Memory B cell (primary cell): ENCODE data around the gene ZNF524.

ENCODE experiments used
- ATAC-seq: fragments of 150-1000 bp; cut with Tn5 transposase; 2 replicates; pipeline ENCODE4 v1.10.0; 2021; ENCODE audit warnings: low read depth, mild to moderate bottlenecking, moderate library complexity
- DNase-seq, 2 donors: peaks; one replicate each; pipeline ENCODE4 v3.0.0; 2022; ENCODE audit warnings: low spot score in 2 of 2
- H3K27ac Mint-ChIP-seq: one replicate; pipeline ENCODE4 v1.8.0; 2022; ENCODE audit warnings: mild to moderate bottlenecking, moderate library complexity, mixed read lengths
- H3K27me3 Mint-ChIP-seq: one replicate; pipeline ENCODE4 v1.8.0; 2022; ENCODE audit warnings: mixed read lengths
- H3K36me3 Mint-ChIP-seq: one replicate; pipeline ENCODE4 v1.8.0; 2022; ENCODE audit warnings: mild to moderate bottlenecking, mixed read lengths
- H3K4me1 Mint-ChIP-seq: one replicate; pipeline ENCODE4 v1.8.0; 2022; ENCODE audit warnings: mixed read lengths
- H3K4me3 Mint-ChIP-seq: one replicate; pipeline ENCODE4 v1.8.0; 2022; ENCODE audit warnings: mild to moderate bottlenecking, moderate library complexity, mixed read lengths
- H3K9me3 Mint-ChIP-seq: one replicate; pipeline ENCODE4 v1.8.0; 2022; ENCODE audit warnings: mixed read lengths

The ZNF524 gene

GRCh38 chr19:55602104-55603001, 2.3 kb downstream of the ZNF524 start:
- ATAC-seq, result no peak
- Mint-ChIP-seq H3K36me3 (peaks cover 12% of the 10 kb centered on the region), H3K27ac (no peak overlapping the region), H3K4me1 (peaks cover 30% of the 10 kb centered on the region), H3K27me3 (no peaks in the 10 kb centered on the region), H3K9me3 (peaks cover 6% of the 10 kb centered on the region), H3K4me3 (peak overlapping the region; percentile 85)
- no peak for DNase-seq

- peaks cover 32% of the 10 kb centered on the region for H3K4me1 Mint-ChIP-seq
Measured at GRCh38 chr19:55603115-55603514, 3.0 kb downstream of the ZNF524 start.

GRCh38 chr19:55603581-55604292, 3.6 kb downstream of the ZNF524 start:
- Mint-ChIP-seq H3K27me3 (no peaks in the 10 kb centered on the region), H3K4me1 (peaks cover 31% of the 10 kb centered on the region), H3K9me3 (peaks cover 2% of the 10 kb centered on the region), H3K36me3 (peaks cover 8% of the 10 kb centered on the region), H3K4me3 (peak overlapping the region; percentile 60), H3K27ac (no peak overlapping the region)
- DNase-seq, result no peak
- no peak for ATAC-seq

More at GRCh38 chr19:55603115-55603514, 3.0 kb downstream of the ZNF524 start:
- H3K9me3 Mint-ChIP-seq, result peaks cover 4% of the 10 kb centered on the region
- DNase-seq (no peak), ATAC-seq (no peak)
- no peaks in the 10 kb centered on the region for H3K27me3 Mint-ChIP-seq
- H3K27ac Mint-ChIP-seq, result no peak overlapping the region
- H3K36me3 Mint-ChIP-seq, result peaks cover 12% of the 10 kb centered on the region
- H3K4me3 Mint-ChIP-seq, result peak overlapping the region; percentile 60

- H3K36me3 Mint-ChIP-seq, result peaks cover 15% of the 10 kb centered on the region
- DNase-seq (peak; percentile 91 to 94), ATAC-seq (peak; percentile 78)
- peak overlapping the region; percentile 86 for H3K4me3 Mint-ChIP-seq
- peaks cover 2% of the 10 kb centered on the region for H3K9me3 Mint-ChIP-seq
- H3K27me3 Mint-ChIP-seq, result no peaks in the 10 kb centered on the region
- H3K27ac Mint-ChIP-seq, result peak overlapping the region; percentile 86
- peaks cover 33% of the 10 kb centered on the region for H3K4me1 Mint-ChIP-seq
Measured at GRCh38 chr19:55605207-55605636, 5.1 kb downstream of the ZNF524 start.

- Mint-ChIP-seq H3K4me3 (peak within 1 kb of the TSS; percentile 92), H3K9me3 (peaks cover 2% of the 10 kb centered on the region), H3K4me1 (peaks cover 37% of the 10 kb centered on the region), H3K36me3 (peaks cover 17% of the 10 kb centered on the region), H3K27me3 (no peaks in the 10 kb centered on the region), H3K27ac (peak within 1 kb of the TSS; percentile 92)
- ATAC-seq (peak; percentile 45), DNase-seq (peak; percentile 56 to 64)
Measured at GRCh38 chr19:55605637-55606470, 5.8 kb downstream of the ZNF524 start, which contains the start of gene ZNF865. ZNF865 (plus strand) TSS chr19:55605647; CDS start chr19:55613619, 7,972 bp downstream.

- Mint-ChIP-seq H3K27ac (peak overlapping the region; percentile 92), H3K4me1 (peaks cover 39% of the 10 kb centered on the region), H3K9me3 (peaks cover 2% of the 10 kb centered on the region), H3K36me3 (peaks cover 17% of the 10 kb centered on the region), H3K4me3 (peak overlapping the region; percentile 92), H3K27me3 (no peaks in the 10 kb centered on the region)
- ATAC-seq, result no peak
- DNase-seq, result no peak
Measured at GRCh38 chr19:55606471-55606787, 6.3 kb downstream of the ZNF524 start.

- Mint-ChIP-seq H3K9me3 (peaks cover 2% of the 10 kb centered on the region), H3K27ac (peak overlapping the region; percentile 92), H3K4me3 (peak overlapping the region; percentile 30), H3K36me3 (peaks cover 17% of the 10 kb centered on the region), H3K4me1 (peaks cover 40% of the 10 kb centered on the region), H3K27me3 (no peaks in the 10 kb centered on the region)
- DNase-seq, result no peak
- ATAC-seq, result no peak
Measured at GRCh38 chr19:55606817-55607216, 6.7 kb downstream of the ZNF524 start.

GRCh38 chr19:55609326-55609725, 9.2 kb downstream of the ZNF524 start:
- Mint-ChIP-seq H3K4me3 (no peak overlapping the region), H3K4me1 (peaks cover 49% of the 10 kb centered on the region), H3K9me3 (peaks cover 2% of the 10 kb centered on the region), H3K27ac (no peak overlapping the region), H3K27me3 (no peaks in the 10 kb centered on the region), H3K36me3 (peaks cover 18% of the 10 kb centered on the region)
- ATAC-seq, result no peak
- DNase-seq, result no peak

- Mint-ChIP-seq H3K4me1 (peaks cover 38% of the 10 kb centered on the region), H3K27me3 (no peaks in the 10 kb centered on the region), H3K9me3 (peaks cover 2% of the 10 kb centered on the region), H3K36me3 (peaks cover 18% of the 10 kb centered on the region), H3K27ac (peak overlapping the region; percentile 40), H3K4me3 (no peak overlapping the region)
- DNase-seq (no peak), ATAC-seq (no peak)
Measured at GRCh38 chr19:55611300-55611982, 11.4 kb downstream of the ZNF524 start.

- Mint-ChIP-seq H3K9me3 (peaks cover 2% of the 10 kb centered on the region), H3K27ac (peak overlapping the region; percentile 40), H3K27me3 (no peaks in the 10 kb centered on the region), H3K4me3 (no peak overlapping the region), H3K4me1 (peaks cover 33% of the 10 kb centered on the region), H3K36me3 (peaks cover 19% of the 10 kb centered on the region)
- ATAC-seq (peak; percentile 81), DNase-seq (no peak)
Measured at GRCh38 chr19:55611983-55612645, 12.0 kb downstream of the ZNF524 start.

- H3K27me3 Mint-ChIP-seq, result no peaks in the 10 kb centered on the region
- H3K4me1 Mint-ChIP-seq, result peaks cover 29% of the 10 kb centered on the region
- H3K4me3 Mint-ChIP-seq, result no peak overlapping the region
- peaks cover 2% of the 10 kb centered on the region for H3K9me3 Mint-ChIP-seq
- H3K27ac Mint-ChIP-seq, result no peak overlapping the region
- peaks cover 19% of the 10 kb centered on the region for H3K36me3 Mint-ChIP-seq
- DNase-seq (no peak), ATAC-seq (no peak)
Measured at GRCh38 chr19:55613396-55613795, 13.3 kb downstream of the ZNF524 start.

GRCh38 chr19:55613930-55614710, 14.0 kb downstream of the ZNF524 start:
- no peak for DNase-seq
- Mint-ChIP-seq H3K27ac (no peak overlapping the region), H3K4me3 (no peak overlapping the region), H3K36me3 (peaks cover 19% of the 10 kb centered on the region), H3K9me3 (peaks cover 2% of the 10 kb centered on the region), H3K4me1 (peaks cover 29% of the 10 kb centered on the region), H3K27me3 (no peaks in the 10 kb centered on the region)
- no peak for ATAC-seq
